ENCODE measurements around the gene PIK3C2G.

Gene PIK3C2G

GRCh38 chr12:18632848-18633247, 371.5 kb downstream of the PIK3C2G start:
- TF ChIP-seq CTCF (IDR thresholded peaks at IDR 0.05) = no peak

DNA sequence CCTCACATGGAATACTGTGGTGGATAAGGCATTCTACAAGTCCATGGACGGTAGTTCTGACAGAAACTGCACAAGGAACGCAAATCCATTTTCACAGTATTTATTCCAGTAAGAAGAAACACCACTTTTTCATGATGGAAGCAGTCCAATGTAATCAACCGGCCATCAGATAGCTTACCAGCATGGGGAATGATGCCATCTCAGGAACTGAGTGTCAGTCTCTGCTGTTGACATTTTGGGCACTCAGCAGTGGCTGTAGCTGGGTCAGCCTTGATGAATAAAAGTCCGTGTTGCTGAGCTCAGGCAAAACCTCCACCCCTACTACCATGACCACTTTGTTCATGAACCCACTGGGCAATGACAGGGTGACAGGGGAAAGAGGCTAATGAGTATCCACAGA, 373.1 kb downstream of the PIK3C2G start:
- no peak for TF ChIP-seq CTCF (IDR thresholded peaks at IDR 0.05)

DNA sequence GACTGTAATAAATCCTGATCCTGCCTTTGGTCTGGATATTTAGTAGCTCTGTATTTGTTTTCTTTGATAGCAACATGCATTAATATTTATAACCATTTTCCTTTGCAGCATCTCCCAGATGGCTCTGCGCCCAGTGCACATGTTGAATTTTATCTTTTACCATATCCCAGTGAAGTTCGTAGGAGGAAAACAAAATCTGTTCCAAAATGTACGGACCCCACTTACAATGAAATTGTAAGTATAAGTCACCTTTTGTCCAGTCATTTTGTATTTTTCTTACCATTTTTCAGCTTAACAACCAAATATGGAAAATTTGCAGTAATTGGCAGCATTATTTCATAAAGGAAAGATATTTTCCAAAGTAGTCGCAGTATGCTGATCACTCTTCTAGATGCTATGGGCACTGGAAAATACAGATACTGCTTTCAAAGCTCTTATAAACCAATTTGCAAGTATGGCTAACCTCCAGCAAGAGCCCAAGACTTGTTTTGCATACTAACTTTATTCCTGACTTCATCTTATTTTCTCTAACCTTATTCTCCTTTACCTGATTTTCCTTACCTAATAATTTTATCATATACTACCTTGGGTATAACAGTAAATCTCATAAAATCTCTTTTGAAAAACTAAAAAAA, 379.1 kb downstream of the PIK3C2G start:
- no peak for TF ChIP-seq CTCF (IDR thresholded peaks at IDR 0.05)

DNA sequence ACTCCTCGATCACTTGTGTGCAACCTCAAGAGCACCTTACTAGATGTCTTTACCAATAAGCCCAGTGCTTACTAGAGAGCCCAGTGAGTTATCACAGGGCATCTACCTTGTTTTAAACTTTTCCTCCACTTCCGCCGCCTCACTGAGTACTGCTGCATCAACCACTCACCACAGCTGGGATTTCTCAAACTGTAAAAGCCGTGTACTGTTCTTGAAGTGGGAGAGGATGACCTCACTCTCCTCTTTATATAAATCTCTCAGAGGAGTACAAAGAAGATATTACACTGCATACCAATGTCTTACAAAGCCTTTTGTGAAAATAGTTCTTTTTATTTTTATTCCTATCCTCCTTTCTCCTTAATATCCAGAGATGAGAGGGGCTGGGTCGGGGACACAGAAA, 382.4 kb downstream of the PIK3C2G start:
- no peak for TF ChIP-seq CTCF (IDR thresholded peaks at IDR 0.05)

GRCh38 chr12:18644564-18644963, 383.2 kb downstream of the PIK3C2G start:
- no peak for TF ChIP-seq CTCF (IDR thresholded peaks at IDR 0.05)

DNA sequence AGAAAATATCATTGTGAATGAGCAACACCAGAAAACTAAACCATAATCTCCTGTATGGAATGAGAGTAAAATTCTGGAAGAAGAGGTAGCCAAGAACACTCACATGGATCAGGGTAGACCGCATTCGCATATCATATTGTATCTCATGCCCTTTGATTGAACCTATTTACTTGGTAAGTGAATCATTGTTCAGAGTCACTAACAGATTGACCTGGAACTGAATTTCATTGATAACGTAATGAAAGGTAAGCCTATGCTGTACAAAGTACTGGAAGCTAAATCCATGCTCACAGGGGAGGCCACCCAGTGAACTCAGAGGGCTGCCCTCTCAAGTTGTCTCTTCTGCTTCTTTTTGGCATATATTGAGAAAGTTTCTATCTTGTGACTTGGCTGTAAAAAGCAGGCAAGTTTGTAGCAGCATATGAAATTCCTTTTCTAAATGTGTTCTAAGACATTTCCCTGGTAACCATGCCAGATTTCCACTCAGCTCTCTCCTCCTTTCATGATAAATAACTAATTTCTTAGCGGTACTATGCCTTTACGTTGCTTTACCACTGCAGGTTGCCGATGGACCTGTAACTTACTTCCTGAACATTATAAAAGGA, 385.1 kb downstream of the PIK3C2G start:
- no peak for TF ChIP-seq CTCF (IDR thresholded peaks at IDR 0.05)

- TF ChIP-seq CTCF (IDR thresholded peaks at IDR 0.05) = no peak
Observed at GRCh38 chr12:18651525-18651924, 390.2 kb downstream of the PIK3C2G start.

DNA sequence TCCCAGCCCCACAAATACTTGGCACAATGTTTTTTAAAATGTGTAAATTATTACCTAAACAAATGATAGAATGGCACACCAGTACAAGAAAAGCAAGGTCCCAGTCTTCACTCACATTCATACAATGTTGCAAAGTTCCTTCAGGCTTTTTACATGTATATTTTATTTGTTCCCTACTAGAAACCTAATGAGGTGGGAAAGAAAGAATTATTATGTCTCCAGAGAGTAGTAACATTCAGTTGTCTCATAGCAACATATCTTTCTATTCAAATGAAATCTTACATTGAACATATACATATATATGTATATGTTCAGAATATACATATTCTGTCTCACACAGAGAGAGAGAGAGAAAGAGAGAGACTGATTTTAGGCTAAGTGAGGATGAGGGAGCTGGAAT, 391.3 kb downstream of the PIK3C2G start:
- no peak for TF ChIP-seq CTCF (IDR thresholded peaks at IDR 0.05)

Measured in LNCAP (cell line).